Activated CD4-positive, alpha-beta T cell treated with anti-CD3 and anti-CD28 coated beads, Interleukin-2, Interleukin-4, amounts not matched to agents 100 ng/mL and 50 ng/mL, durations not matched to agents 16 hours and 8 hours (primary cell): ENCODE measurements around the gene VCL.
"Not testable (repeated sequence)": the region's sequence is repeated elsewhere in the genome, so short reads cannot be mapped to it uniquely, and the experiment has no call there.

Source experiments
- DNase-seq: peaks from one replicate; pipeline ENCODE4 v3.0.0-alpha.2; 2020; ENCODE audit warnings: low spot score

Gene VCL

GRCh38 chr10:73971636-73972354 is 26.1 kb upstream of the VCL start:
- no peak for DNase-seq

- no peak for DNase-seq
Measured at GRCh38 chr10:73973427-73973826, 24.5 kb upstream of the VCL start.

- DNase-seq = no peak
Measured at GRCh38 chr10:73974309-73974946, 23.5 kb upstream of the VCL start.

- no peak for DNase-seq
Measured at GRCh38 chr10:73975388-73975787, 22.5 kb upstream of the VCL start.

GRCh38 chr10:73979141-73979808 is 18.6 kb upstream of the VCL start:
- DNase-seq = no peak

- no peak for DNase-seq
Measured at GRCh38 chr10:73979809-73980433, 18.0 kb upstream of the VCL start.

GRCh38 chr10:73981812-73982211 is 16.1 kb upstream of the VCL start:
- no peak for DNase-seq

- no peak for DNase-seq
Measured at GRCh38 chr10:73983096-73984047, 14.5 kb upstream of the VCL start.

GRCh38 chr10:73989594-73990150 is 8.2 kb upstream of the VCL start:
- no peak for DNase-seq

- DNase-seq = no peak
Measured at GRCh38 chr10:73991203-73991883, 6.6 kb upstream of the VCL start.

- DNase-seq = peak; percentile 77
Measured at GRCh38 chr10:73991884-73992245, 6.1 kb upstream of the VCL start.

GRCh38 chr10:73992899-73993788 is 4.8 kb upstream of the VCL start:
- no peak for DNase-seq

GRCh38 chr10:73995035-73995358 is 2.9 kb upstream of the VCL start:
- DNase-seq = no peak

- DNase-seq = peak; percentile 50
Measured at GRCh38 chr10:73997461-73997786, 492 bp upstream of the VCL start.

- no peak for DNase-seq
Measured at GRCh38 chr10:73998623-73998928, 660 bp downstream of the VCL start.

GRCh38 chr10:73998929-73999691 is 1.2 kb downstream of the VCL start:
- no peak for DNase-seq

GRCh38 chr10:73999703-74000102 is 1.8 kb downstream of the VCL start:
- DNase-seq = no peak

- not testable (repeated sequence) for DNase-seq
Measured at GRCh38 chr10:74000244-74000643, 2.3 kb downstream of the VCL start.

GRCh38 chr10:74000892-74001669 is 3.2 kb downstream of the VCL start:
- DNase-seq = no peak
